ENCODE measurements around the gene MAPK6.

Gene MAPK6

DNA sequence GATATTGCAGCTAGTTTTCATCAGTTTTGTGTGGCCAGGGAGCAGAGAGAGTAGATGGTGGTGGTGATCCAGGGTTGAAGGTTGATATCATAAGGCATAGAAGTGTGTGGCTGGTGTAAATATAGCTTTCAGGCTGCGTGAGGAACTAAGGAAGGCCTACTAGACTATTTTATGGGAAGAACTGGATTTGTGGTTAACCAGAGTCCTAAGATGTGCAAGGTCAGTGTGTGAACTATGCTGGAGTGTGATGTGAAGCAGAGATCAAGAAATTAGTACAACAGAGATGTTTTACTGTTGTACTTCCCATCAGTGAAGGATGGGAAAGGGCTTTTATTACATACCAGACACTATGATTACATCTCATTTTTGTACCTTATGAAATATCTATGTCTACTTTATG is 41.5 kb downstream of the MAPK6 start:
- H3K9me3 ChIP-seq (ENCODE audit: low read length), result no peaks in the 10 kb centered on the region
- no peaks in the 10 kb centered on the region for H3K27me3 ChIP-seq (ENCODE audit: insufficient read depth, low read length)
- H4K20me1 ChIP-seq (ENCODE audit: insufficient read depth, low read length), result no peaks in the 10 kb centered on the region
- H2AFZ ChIP-seq (ENCODE audit: low read length), result no peak overlapping the region
- H3K4me3 ChIP-seq (ENCODE audit: low read depth, low read length, poor library complexity, severe bottlenecking), result no peak overlapping the region
- no peaks in the 10 kb centered on the region for H3F3A ChIP-seq (ENCODE audit: insufficient read depth, low read length)
- no peaks in the 10 kb centered on the region for H3K79me2 ChIP-seq (ENCODE audit: insufficient read depth, low read length)
- H3K9ac ChIP-seq (ENCODE audit: low read length), result no peak overlapping the region
- H3K4me1 ChIP-seq (ENCODE audit: insufficient read depth, low read length, severe bottlenecking), result no peaks in the 10 kb centered on the region
- peaks cover 78% of the 10 kb centered on the region for H3K36me3 ChIP-seq (ENCODE audit: insufficient read depth, low read length)
- TF ChIP-seq EZH2 (IDR thresholded peaks at IDR 0.05; ENCODE audit: borderline replicate concordance, low read length), result no peak
- no peak overlapping the region for H3K4me2 ChIP-seq (ENCODE audit: low read length)
- no peak overlapping the region for H3K27ac ChIP-seq (ENCODE audit: low read depth, low read length, poor library complexity, severe bottlenecking)
- H3K9me2 ChIP-seq (ENCODE audit: low read depth, low read length), result no peaks in the 10 kb centered on the region

- Histone ChIP-seq H3K27ac (ENCODE audit: low read depth, low read length, poor library complexity, severe bottlenecking) (no peak overlapping the region), H3K4me2 (ENCODE audit: low read length) (no peak overlapping the region), H3K79me2 (ENCODE audit: insufficient read depth, low read length) (no peaks in the 10 kb centered on the region), H3K9me3 (ENCODE audit: low read length) (no peaks in the 10 kb centered on the region), H2AFZ (ENCODE audit: low read length) (no peak overlapping the region), H3F3A (ENCODE audit: insufficient read depth, low read length) (no peaks in the 10 kb centered on the region; the same call in 1 of the 2 replicates), H3K27me3 (ENCODE audit: insufficient read depth, low read length) (no peaks in the 10 kb centered on the region), H3K4me3 (ENCODE audit: low read depth, low read length, poor library complexity, severe bottlenecking) (no peak overlapping the region), H3K9ac (ENCODE audit: low read length) (no peak overlapping the region), H3K9me2 (ENCODE audit: low read depth, low read length) (no peaks in the 10 kb centered on the region), H3K36me3 (ENCODE audit: insufficient read depth, low read length) (peaks cover 25% of the 10 kb centered on the region), H3K4me1 (ENCODE audit: insufficient read depth, low read length, severe bottlenecking) (no peaks in the 10 kb centered on the region), H4K20me1 (ENCODE audit: insufficient read depth, low read length) (no peaks in the 10 kb centered on the region)
- TF ChIP-seq CTCF (IDR thresholded peaks at IDR 0.05; ENCODE audit: low read length) (no peak), EZH2 (IDR thresholded peaks at IDR 0.05; ENCODE audit: borderline replicate concordance, low read length) (no peak)
Observed at GRCh38 chr15:52066842-52067544, 48.0 kb downstream of the MAPK6 start.

- H2AFZ ChIP-seq (ENCODE audit: low read length), result no peak overlapping the region
- no peaks in the 10 kb centered on the region for H3K9me2 ChIP-seq (ENCODE audit: low read depth, low read length)
- no peak overlapping the region for H3K9ac ChIP-seq (ENCODE audit: low read length)
- no peak overlapping the region for H3K4me3 ChIP-seq (ENCODE audit: low read depth, low read length, poor library complexity, severe bottlenecking)
- no peaks in the 10 kb centered on the region for H3K4me1 ChIP-seq (ENCODE audit: insufficient read depth, low read length, severe bottlenecking)
- no peak overlapping the region for H3K4me2 ChIP-seq (ENCODE audit: low read length)
- H3F3A ChIP-seq (ENCODE audit: insufficient read depth, low read length), result no peaks in the 10 kb centered on the region; the same call in 1 of the 2 replicates
- TF ChIP-seq CTCF (IDR thresholded peaks at IDR 0.05; ENCODE audit: low read length) (no peak), EZH2 (IDR thresholded peaks at IDR 0.05; ENCODE audit: borderline replicate concordance, low read length) (no peak)
- peaks cover 19% of the 10 kb centered on the region for H3K36me3 ChIP-seq (ENCODE audit: insufficient read depth, low read length)
- no peaks in the 10 kb centered on the region for H3K79me2 ChIP-seq (ENCODE audit: insufficient read depth, low read length)
- H4K20me1 ChIP-seq (ENCODE audit: insufficient read depth, low read length), result no peaks in the 10 kb centered on the region
- no peak overlapping the region for H3K27ac ChIP-seq (ENCODE audit: low read depth, low read length, poor library complexity, severe bottlenecking)
- H3K9me3 ChIP-seq (ENCODE audit: low read length), result no peaks in the 10 kb centered on the region
- H3K27me3 ChIP-seq (ENCODE audit: insufficient read depth, low read length), result no peaks in the 10 kb centered on the region
Observed at GRCh38 chr15:52067545-52067926, 48.5 kb downstream of the MAPK6 start.
